ENCODE measurements around the gene GOLGA6L7.
"Not testable (repeated sequence)": the region's sequence is repeated elsewhere in the genome, so short reads cannot be mapped to it uniquely, and the experiment has no call there.

DNA sequence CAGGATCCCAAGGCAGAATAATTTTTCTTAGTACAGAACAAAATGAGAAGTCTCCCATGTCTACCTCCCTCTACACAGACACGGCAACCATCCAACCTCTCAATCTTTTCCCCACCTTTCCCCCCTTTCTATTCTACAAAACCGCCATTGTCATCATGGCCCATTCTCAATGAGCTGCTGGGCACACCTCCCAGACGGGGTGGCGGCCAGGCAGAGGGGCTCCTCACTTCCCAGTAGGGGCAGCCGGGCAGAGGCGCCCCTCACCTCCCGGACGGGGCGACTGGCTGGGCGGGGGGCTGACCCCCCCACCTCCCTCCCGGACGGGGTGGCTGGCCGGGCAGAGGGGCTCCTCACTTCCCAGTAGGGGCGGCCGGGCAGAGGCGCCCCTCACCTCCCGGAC lies 827 bp upstream of the GOLGA6L7 start:
- TF ChIP-seq, protein P1, sequence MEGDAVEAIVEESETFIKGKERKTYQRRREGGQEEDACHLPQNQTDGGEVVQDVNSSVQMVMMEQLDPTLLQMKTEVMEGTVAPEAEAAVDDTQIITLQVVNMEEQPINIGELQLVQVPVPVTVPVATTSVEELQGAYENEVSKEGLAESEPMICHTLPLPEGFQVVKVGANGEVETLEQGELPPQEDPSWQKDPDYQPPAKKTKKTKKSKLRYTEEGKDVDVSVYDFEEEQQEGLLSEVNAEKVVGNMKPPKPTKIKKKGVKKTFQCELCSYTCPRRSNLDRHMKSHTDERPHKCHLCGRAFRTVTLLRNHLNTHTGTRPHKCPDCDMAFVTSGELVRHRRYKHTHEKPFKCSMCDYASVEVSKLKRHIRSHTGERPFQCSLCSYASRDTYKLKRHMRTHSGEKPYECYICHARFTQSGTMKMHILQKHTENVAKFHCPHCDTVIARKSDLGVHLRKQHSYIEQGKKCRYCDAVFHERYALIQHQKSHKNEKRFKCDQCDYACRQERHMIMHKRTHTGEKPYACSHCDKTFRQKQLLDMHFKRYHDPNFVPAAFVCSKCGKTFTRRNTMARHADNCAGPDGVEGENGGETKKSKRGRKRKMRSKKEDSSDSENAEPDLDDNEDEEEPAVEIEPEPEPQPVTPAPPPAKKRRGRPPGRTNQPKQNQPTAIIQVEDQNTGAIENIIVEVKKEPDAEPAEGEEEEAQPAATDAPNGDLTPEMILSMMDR (IDR thresholded peaks at IDR 0.05) = not testable (repeated sequence)
- TF ChIP-seq POLR2A (IDR thresholded peaks at IDR 0.05) = not testable (repeated sequence)

Data from heart left ventricle (tissue), 13 donors.